Panc1 (cell line): ENCODE data around the gene GAPT.

Experiments used
- POLR2AphosphoS5 ChIP-seq: IDR thresholded peaks from 2 replicates; pipeline ENCODE4 v1.6.1; 2012; ENCODE audit warnings: mild to moderate bottlenecking, low read depth, low read length, moderate library complexity
- SIN3A ChIP-seq: IDR thresholded peaks from 2 replicates; pipeline ENCODE4 v1.6.1; 2012; ENCODE audit warnings: low read depth, mild to moderate bottlenecking, low read length, moderate library complexity, borderline replicate concordance; ENCODE audit not compliant: insufficient read depth
- TCF7L2 ChIP-seq: IDR thresholded peaks from 2 replicates; pipeline ENCODE4 v1.6.1; 2011; ENCODE audit warnings: mild to moderate bottlenecking, low read depth, low read length, inconsistent platforms
- TF ChIP-seq, protein P1 (sequence below): fragments of 450-650 bp; IDR thresholded peaks from 2 replicates; pipeline ENCODE4 v1.5.1; 2017; ENCODE audit warnings: mild to moderate bottlenecking

- TF ChIP-seq, protein P1, sequence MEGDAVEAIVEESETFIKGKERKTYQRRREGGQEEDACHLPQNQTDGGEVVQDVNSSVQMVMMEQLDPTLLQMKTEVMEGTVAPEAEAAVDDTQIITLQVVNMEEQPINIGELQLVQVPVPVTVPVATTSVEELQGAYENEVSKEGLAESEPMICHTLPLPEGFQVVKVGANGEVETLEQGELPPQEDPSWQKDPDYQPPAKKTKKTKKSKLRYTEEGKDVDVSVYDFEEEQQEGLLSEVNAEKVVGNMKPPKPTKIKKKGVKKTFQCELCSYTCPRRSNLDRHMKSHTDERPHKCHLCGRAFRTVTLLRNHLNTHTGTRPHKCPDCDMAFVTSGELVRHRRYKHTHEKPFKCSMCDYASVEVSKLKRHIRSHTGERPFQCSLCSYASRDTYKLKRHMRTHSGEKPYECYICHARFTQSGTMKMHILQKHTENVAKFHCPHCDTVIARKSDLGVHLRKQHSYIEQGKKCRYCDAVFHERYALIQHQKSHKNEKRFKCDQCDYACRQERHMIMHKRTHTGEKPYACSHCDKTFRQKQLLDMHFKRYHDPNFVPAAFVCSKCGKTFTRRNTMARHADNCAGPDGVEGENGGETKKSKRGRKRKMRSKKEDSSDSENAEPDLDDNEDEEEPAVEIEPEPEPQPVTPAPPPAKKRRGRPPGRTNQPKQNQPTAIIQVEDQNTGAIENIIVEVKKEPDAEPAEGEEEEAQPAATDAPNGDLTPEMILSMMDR: no peak
- no peak for TF ChIP-seq POLR2AphosphoS5
- no peak for TF ChIP-seq SIN3A
- TF ChIP-seq TCF7L2: no peak
These were observed 54.7 kb downstream of the GAPT start for GRCh38 chr5:58545912-58546311.
